DMS53 treated with DMSO at 0.1 percent for 48 hours (cell line): ENCODE measurements around the gene JUP.
A peak's percentile ranks its signal among the peaks of the same experiment; 100 is the strongest.
"Not testable (repeated sequence)": the region's sequence is repeated elsewhere in the genome, so short reads cannot be mapped to it uniquely, and the experiment has no call there.

ENCODE experiments used
- DNase-seq: peaks from one replicate; lab custom pipeline; 2025; ENCODE audit not compliant: unreplicated experiment; lab: John Stamatoyannopoulos, UW

The JUP gene

GRCh38 chr17:41786227-41787020 is at the start of gene JUP:
TSS of gene JUP (minus strand) at chr17:41786711. CDS start at chr17:41771854, 14,857 bp downstream.
- peak; percentile 98 for DNase-seq

- DNase-seq = no peak
Measured at GRCh38 chr17:41835800-41836549, 49.5 kb upstream of the JUP start, which contains the start of gene NT5C3B. TSS of gene NT5C3B (minus strand) at chr17:41836232. CDS start at chr17:41836193, 39 bp downstream.

- DNase-seq = no peak
Measured at GRCh38 chr17:41835214-41835799, 48.8 kb upstream of the JUP start.

GRCh38 chr17:41829961-41830360 is 43.5 kb upstream of the JUP start:
- DNase-seq = not testable (repeated sequence)

- no peak for DNase-seq
Measured at GRCh38 chr17:41825175-41825845, 38.8 kb upstream of the JUP start.

- DNase-seq = no peak
Measured at GRCh38 chr17:41824086-41824485, 37.6 kb upstream of the JUP start.

- no peak for DNase-seq
Measured at GRCh38 chr17:41823580-41823979, 37.1 kb upstream of the JUP start.

GRCh38 chr17:41823141-41823524 is 36.6 kb upstream of the JUP start:
- no peak for DNase-seq

- no peak for DNase-seq
Measured at GRCh38 chr17:41822216-41823140, 36.0 kb upstream of the JUP start.

GRCh38 chr17:41821776-41822175 is 35.3 kb upstream of the JUP start:
- DNase-seq = no peak

- DNase-seq = no peak
Measured at GRCh38 chr17:41818024-41818423, 31.5 kb upstream of the JUP start.

GRCh38 chr17:41816637-41817320 is 30.3 kb upstream of the JUP start:
- no peak for DNase-seq

GRCh38 chr17:41814195-41814594 is 27.7 kb upstream of the JUP start:
- no peak for DNase-seq

- DNase-seq = no peak
Measured at GRCh38 chr17:41813699-41814124, 27.2 kb upstream of the JUP start.

- DNase-seq = no peak
Measured at GRCh38 chr17:41813152-41813680, 26.7 kb upstream of the JUP start.

GRCh38 chr17:41812381-41813151 is 26.1 kb upstream of the JUP start, which contains the start of gene FKBP10:
TSS of gene FKBP10 (plus strand) at chr17:41813004. CDS start at chr17:41813035, 31 bp downstream.
- DNase-seq = peak; percentile 59

GRCh38 chr17:41811549-41812380 is 25.3 kb upstream of the JUP start, which contains the start of gene P3H4:
TSS of gene P3H4 (minus strand) at chr17:41811949. CDS start at chr17:41811915, 34 bp downstream.
- peak; percentile 70 for DNase-seq
